Kidney (tissue), 14 donors: ENCODE results near the gene HPSE2. TPM values are rescaled to one million over a fixed set of nuclear protein-coding genes. Genes with fewer than 3 reads are reported as not detected.

Source experiments
- DNase-seq, 5 donors: peaks; one replicate each; pipeline ENCODE4 v3.0.0-alpha.2; 2013 to 2020
- FAIRE-seq: peaks from 2 replicates; lab custom pipeline; 2012; peaks lifted over from hg19 to GRCh38; lab: Jason Lieb, UNC
- H3K27ac ChIP-seq, 2 donors: one replicate each; pipeline ENCODE4 v1.7.0; 2013; ENCODE audit warnings: low read depth in 2 of 2, low read length in 2 of 2, inconsistent platforms in 1 of 2
- H3K27me3 ChIP-seq: one replicate; pipeline ENCODE4 v1.7.1; 2013; ENCODE audit warnings: low read length, inconsistent platforms; ENCODE audit not compliant: control insufficient read depth, insufficient read depth
- H3K36me3 ChIP-seq, 3 donors: one replicate each; pipeline versions ENCODE4 v1.7.0 to v1.7.1; 2013; ENCODE audit warnings: low read length in 3 of 3, control low read depth in 1 of 3, inconsistent platforms in 1 of 3; ENCODE audit not compliant: insufficient read depth in 3 of 3, control insufficient read depth in 2 of 3
- H3K4me1 ChIP-seq, 3 donors: one replicate each; pipeline versions ENCODE4 v1.7.0 to v1.7.1; 2013; ENCODE audit warnings: low read length in 3 of 3, inconsistent platforms in 1 of 3, low read depth in 1 of 3; ENCODE audit not compliant: control insufficient read depth in 2 of 3, insufficient read depth in 2 of 3
- H3K4me3 ChIP-seq, 3 donors: one replicate each; pipeline versions ENCODE4 v1.7.0 to v1.8.1; 2013; ENCODE audit warnings: low read length in 3 of 3, control low read depth in 1 of 3, inconsistent platforms in 1 of 3
- H3K9ac ChIP-seq, 3 donors: one replicate each; pipeline versions ENCODE4 v1.7.0 to v1.7.1; 2013; ENCODE audit warnings: low read length in 3 of 3, control low read depth in 1 of 3, inconsistent platforms in 1 of 3
- H3K9me3 ChIP-seq, 3 donors: one replicate each; pipeline versions ENCODE4 v1.7.0 to v1.7.1; 2013; ENCODE audit warnings: low read length in 3 of 3, control low read depth in 1 of 3, inconsistent platforms in 1 of 3; ENCODE audit not compliant: control insufficient read depth in 2 of 3, insufficient read depth in 1 of 3
- CTCF ChIP-seq: IDR thresholded peaks from 3 replicates; pipeline ENCODE4 v1.5.1; 2012; ENCODE audit warnings: mild to moderate bottlenecking, moderate library complexity, borderline replicate concordance; ENCODE audit not compliant: insufficient read depth; ENCODE audit errors: extremely low read depth
- intact Hi-C: fragments of 100-400 bp; cut with DNase I; formaldehyde crosslinking; loops from one replicate; pipeline ENCODE4 v1.11.1; 2022
- polyA plus RNA-seq: library from polyadenylated mRNA; stranded (reverse); fragments of 350-450 nt; fragmentation: Illumina TruSeq; extraction: RNeasy Lipid Tissue Mini Kit (QIAGEN cat#74804); gene quantifications from one replicate; pipeline ENCODE4 v1.2.3, GENCODE V29; 2014; ENCODE audit warnings: low read depth, low replicate concordance; ENCODE audit not compliant: insufficient read depth
- total RNA-seq: library from RNA; stranded (reverse); fragmentation: NEBNext Ultra II Directional; extraction: Animal tissue kit (Norgen Biotek cat#: 25700); gene quantifications from one replicate; pipeline ENCODE4 v1.2.1, GENCODE V29; 2021
- donor health status: control.
- donor health status: control.
- donor health status: control.
- donor health status: control.
- donor health status: control.
- donor health status: DM: yes; HTN: yes; CAD: no.
- donor health status: Normal renal cell carcinoma (clear cell type).

Gene HPSE2
- total and polyA plus RNA-seq, 2 donors from 2014 or later, result 1.4 to 3.0 TPM

- H3K36me3 ChIP-seq, result no peaks in the 10 kb centered on the region
- FAIRE-seq (no peak), DNase-seq (peak in 2 of 5 donors; percentile 4 to 9)
- no peaks in the 10 kb centered on the region for H3K27me3 ChIP-seq
- intact Hi-C loops, result no loop called here
- no peaks in the 10 kb centered on the region for H3K9me3 ChIP-seq
- TF ChIP-seq CTCF, result peak; percentile 18
- H3K9ac ChIP-seq, result no peak overlapping the region
- H3K4me1 ChIP-seq, result no peaks in the 10 kb centered on the region
- H3K27ac ChIP-seq, result no peak overlapping the region
- H3K4me3 ChIP-seq, result no peak overlapping the region
These were observed 444.8 kb downstream of the HPSE2 start for GRCh38 chr10:98790817-98791216.

- Histone ChIP-seq H3K27me3 (no peaks in the 10 kb centered on the region), H3K36me3 (no peaks in the 10 kb centered on the region), H3K9me3 (no peaks in the 10 kb centered on the region), H3K27ac (no peak overlapping the region), H3K9ac (no peak overlapping the region), H3K4me1 (no peaks in the 10 kb centered on the region), H3K4me3 (no peak overlapping the region)
- FAIRE-seq (no peak), DNase-seq (no peak)
- intact Hi-C loops, result no loop called here
- TF ChIP-seq CTCF, result no peak
These were observed 457.3 kb downstream of the HPSE2 start for GRCh38 chr10:98778277-98778759.

- Histone ChIP-seq H3K36me3 (no peaks in the 10 kb centered on the region), H3K4me3 (no peak overlapping the region), H3K9me3 (no peaks in the 10 kb centered on the region), H3K27me3 (no peaks in the 10 kb centered on the region), H3K9ac (no peak overlapping the region), H3K27ac (no peak overlapping the region), H3K4me1 (no peaks in the 10 kb centered on the region)
- no peak for DNase-seq
- no peak for TF ChIP-seq CTCF
- intact Hi-C loops, result no loop called here
- FAIRE-seq, result no peak
These were observed 477.2 kb downstream of the HPSE2 start for GRCh38 chr10:98758463-98758862.

- no peak overlapping the region for H3K27ac ChIP-seq
- no peaks in the 10 kb centered on the region for H3K4me1 ChIP-seq
- H3K4me3 ChIP-seq, result no peak overlapping the region
- peak; percentile 26 for TF ChIP-seq CTCF
- no peaks in the 10 kb centered on the region for H3K36me3 ChIP-seq
- DNase-seq (peak in 2 of 5 donors; percentile 16 to 34), FAIRE-seq (no peak)
- intact Hi-C loops, result no loop called here
- H3K9ac ChIP-seq, result no peak overlapping the region
- H3K9me3 ChIP-seq, result no peaks in the 10 kb centered on the region
- H3K27me3 ChIP-seq, result no peaks in the 10 kb centered on the region
These were observed 487.4 kb downstream of the HPSE2 start for GRCh38 chr10:98748298-98748697.
